ENCODE measurements around the gene EPC2. TPM values are rescaled to one million over a fixed set of nuclear protein-coding genes. Genes with fewer than 3 reads are reported as not detected.

Gene EPC2
- total RNA-seq, 1 donor from 2014 or later, result 39.2 TPM

DNA sequence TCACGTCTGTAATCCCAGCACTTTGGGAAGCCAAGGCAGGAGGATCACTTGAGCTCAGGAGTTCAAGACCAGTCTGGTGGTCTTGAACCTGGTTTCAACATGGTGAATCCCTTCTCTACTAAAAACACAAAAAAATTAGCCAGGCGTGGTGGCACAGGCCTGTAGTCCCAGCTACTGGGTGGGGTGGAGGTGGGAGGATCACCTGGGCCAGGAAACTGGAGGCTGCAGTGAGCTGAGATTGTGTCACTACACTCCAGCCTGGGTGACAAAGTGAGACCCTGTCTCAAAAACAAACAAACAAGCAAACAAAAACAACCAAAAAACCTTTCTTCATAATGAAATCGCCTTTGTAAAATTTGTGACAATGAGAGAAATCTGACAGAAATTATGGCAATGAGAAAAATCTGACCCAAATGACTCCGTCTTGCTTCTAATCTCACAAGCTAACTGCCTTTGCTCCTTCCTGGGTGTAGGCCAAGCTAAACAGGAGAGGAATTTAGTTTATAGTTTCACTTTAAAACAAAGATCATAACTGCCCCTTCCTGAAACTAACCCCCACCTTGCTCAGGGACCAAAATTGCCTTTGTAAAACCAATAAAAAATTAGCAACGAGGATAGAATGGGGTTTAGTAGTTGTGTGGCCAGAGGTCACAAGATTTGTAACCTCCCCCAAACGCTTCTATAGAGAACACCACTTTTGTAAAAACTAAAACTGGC, 169.8 kb downstream of the EPC2 start:
- H3K36me3 Mint-ChIP-seq (ENCODE audit: unreplicated experiment), result no peaks in the 10 kb centered on the region

GRCh38 chr2:148814860-148815419, 170.4 kb downstream of the EPC2 start:
- peaks cover 18% of the 10 kb centered on the region for H3K27me3 Mint-ChIP-seq (ENCODE audit: unreplicated experiment)
- no peaks in the 10 kb centered on the region for H3K9me3 Mint-ChIP-seq (ENCODE audit: unreplicated experiment)
- H3K4me3 Mint-ChIP-seq (ENCODE audit: unreplicated experiment), result no peak overlapping the region
- TF ChIP-seq CTCF (IDR thresholded peaks at IDR 0.05), result no peak
- H3K4me1 Mint-ChIP-seq (ENCODE audit: unreplicated experiment), result peaks cover 27% of the 10 kb centered on the region
- peak overlapping the region; percentile 49 for H3K27ac Mint-ChIP-seq (ENCODE audit: unreplicated experiment)
- no peaks in the 10 kb centered on the region for H3K36me3 Mint-ChIP-seq (ENCODE audit: unreplicated experiment)
- no peak for DNase-seq (ENCODE audit: extremely low spot score, unreplicated experiment)

More for the DNA sequence above, 169.8 kb downstream of the EPC2 start:
- Mint-ChIP-seq H3K9me3 (ENCODE audit: unreplicated experiment) (no peaks in the 10 kb centered on the region), H3K27me3 (ENCODE audit: unreplicated experiment) (peaks cover 12% of the 10 kb centered on the region), H3K4me1 (ENCODE audit: unreplicated experiment) (peaks cover 27% of the 10 kb centered on the region), H3K27ac (ENCODE audit: unreplicated experiment) (peak overlapping the region; percentile 5), H3K4me3 (ENCODE audit: unreplicated experiment) (no peak overlapping the region)
- DNase-seq (ENCODE audit: extremely low spot score, unreplicated experiment), result no peak
- no peak for TF ChIP-seq CTCF (IDR thresholded peaks at IDR 0.05)

- Mint-ChIP-seq H3K27ac (ENCODE audit: unreplicated experiment) (no peak overlapping the region), H3K4me1 (ENCODE audit: unreplicated experiment) (peaks cover 27% of the 10 kb centered on the region), H3K36me3 (ENCODE audit: unreplicated experiment) (no peaks in the 10 kb centered on the region), H3K27me3 (ENCODE audit: unreplicated experiment) (peaks cover 26% of the 10 kb centered on the region), H3K4me3 (ENCODE audit: unreplicated experiment) (no peak overlapping the region), H3K9me3 (ENCODE audit: unreplicated experiment) (no peaks in the 10 kb centered on the region)
- no peak for DNase-seq (ENCODE audit: extremely low spot score, unreplicated experiment)
- TF ChIP-seq CTCF (IDR thresholded peaks at IDR 0.05), result no peak
Observed at GRCh38 chr2:148816176-148816575, 171.6 kb downstream of the EPC2 start.

DNA sequence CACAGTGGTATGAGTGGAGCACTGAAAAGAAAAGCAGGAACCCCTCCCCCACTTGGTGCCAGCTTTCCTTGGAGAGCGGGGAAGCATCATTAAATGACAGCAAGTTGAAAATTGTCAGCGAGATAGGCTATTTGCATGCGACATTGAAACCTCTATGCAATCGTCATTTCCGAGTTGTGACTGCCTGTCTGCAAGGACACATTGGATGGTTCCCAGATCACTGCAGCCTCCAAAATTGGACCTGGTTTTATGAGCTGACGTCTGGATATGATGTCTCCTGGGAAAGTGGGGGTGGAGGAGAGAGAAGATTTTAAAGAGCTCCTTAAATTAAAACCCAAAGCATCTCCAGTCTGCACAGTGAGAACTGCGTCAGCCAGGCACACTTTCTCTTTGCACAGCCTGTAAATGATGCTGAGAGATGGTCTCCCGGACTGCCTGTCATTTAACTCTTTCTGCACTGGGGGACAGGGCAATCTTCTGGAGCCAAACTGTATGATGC, 172.7 kb downstream of the EPC2 start:
- no peaks in the 10 kb centered on the region for H3K36me3 Mint-ChIP-seq (ENCODE audit: unreplicated experiment)
- no peak overlapping the region for H3K27ac Mint-ChIP-seq (ENCODE audit: unreplicated experiment)
- H3K27me3 Mint-ChIP-seq (ENCODE audit: unreplicated experiment), result peaks cover 26% of the 10 kb centered on the region
- DNase-seq (ENCODE audit: extremely low spot score, unreplicated experiment), result no peak
- H3K4me1 Mint-ChIP-seq (ENCODE audit: unreplicated experiment), result peaks cover 27% of the 10 kb centered on the region
- no peak for TF ChIP-seq CTCF (IDR thresholded peaks at IDR 0.05)
- H3K4me3 Mint-ChIP-seq (ENCODE audit: unreplicated experiment), result peak overlapping the region; percentile 68
- H3K9me3 Mint-ChIP-seq (ENCODE audit: unreplicated experiment), result no peaks in the 10 kb centered on the region

GRCh38 chr2:148819019-148819585, 174.6 kb downstream of the EPC2 start:
- H3K9me3 Mint-ChIP-seq (ENCODE audit: unreplicated experiment), result no peaks in the 10 kb centered on the region
- no peak for TF ChIP-seq CTCF (IDR thresholded peaks at IDR 0.05)

More at GRCh38 chr2:148819019-148819585, 174.6 kb downstream of the EPC2 start:
- Mint-ChIP-seq H3K36me3 (ENCODE audit: unreplicated experiment) (no peaks in the 10 kb centered on the region), H3K4me3 (ENCODE audit: unreplicated experiment) (no peak overlapping the region), H3K27ac (ENCODE audit: unreplicated experiment) (no peak overlapping the region), H3K4me1 (ENCODE audit: unreplicated experiment) (peaks cover 20% of the 10 kb centered on the region), H3K27me3 (ENCODE audit: unreplicated experiment) (peaks cover 30% of the 10 kb centered on the region)
- no peak for DNase-seq (ENCODE audit: extremely low spot score, unreplicated experiment)

All from osteocyte (in vitro differentiated cells).